GM18520 (cell line): Measurements from ENCODE around the gene AOC3.
A peak's percentile ranks its signal among the peaks of the same experiment; 100 is the strongest.
"Not testable (repeated sequence)": the region's sequence is repeated elsewhere in the genome, so short reads cannot be mapped to it uniquely, and the experiment has no call there.

Experiments
- ATAC-seq: cut with Tn5 transposase; IDR thresholded peaks from one replicate; pipeline ENCODE4 v1.9.1; 2021; ENCODE audit not compliant: unreplicated experiment

The AOC3 gene

DNA sequence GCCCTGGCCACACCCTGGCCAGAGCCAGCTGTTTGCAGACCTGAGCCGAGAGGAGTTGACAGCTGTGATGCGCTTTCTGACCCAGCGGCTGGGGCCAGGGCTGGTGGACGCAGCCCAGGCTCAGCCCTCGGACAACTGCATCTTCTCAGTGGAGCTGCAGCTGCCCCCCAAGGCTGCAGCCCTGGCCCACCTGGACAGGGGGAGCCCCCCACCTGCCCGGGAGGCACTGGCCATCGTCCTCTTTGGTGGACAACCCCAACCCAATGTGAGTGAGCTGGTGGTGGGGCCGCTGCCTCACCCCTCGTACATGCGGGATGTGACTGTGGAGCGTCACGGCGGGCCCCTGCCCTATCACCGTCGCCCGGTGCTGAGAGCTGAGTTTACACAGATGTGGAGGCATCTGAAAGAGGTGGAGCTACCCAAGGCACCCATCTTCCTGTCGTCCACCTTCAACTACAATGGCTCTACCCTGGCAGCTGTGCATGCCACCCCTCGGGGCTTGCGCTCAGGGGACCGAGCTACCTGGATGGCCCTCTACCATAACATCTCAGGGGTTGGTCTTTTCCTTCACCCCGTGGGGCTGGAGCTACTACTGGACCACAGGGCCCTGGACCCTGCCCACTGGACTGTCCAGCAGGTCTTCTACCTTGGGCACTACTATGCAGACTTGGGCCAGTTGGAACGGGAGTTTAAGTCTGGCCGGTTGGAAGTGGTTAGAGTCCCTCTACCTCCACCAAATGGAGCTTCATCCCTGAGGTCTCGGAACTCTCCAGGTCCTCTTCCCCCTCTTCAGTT, 6.0 kb upstream of the AOC3 start:
- ATAC-seq, result no peak

DNA sequence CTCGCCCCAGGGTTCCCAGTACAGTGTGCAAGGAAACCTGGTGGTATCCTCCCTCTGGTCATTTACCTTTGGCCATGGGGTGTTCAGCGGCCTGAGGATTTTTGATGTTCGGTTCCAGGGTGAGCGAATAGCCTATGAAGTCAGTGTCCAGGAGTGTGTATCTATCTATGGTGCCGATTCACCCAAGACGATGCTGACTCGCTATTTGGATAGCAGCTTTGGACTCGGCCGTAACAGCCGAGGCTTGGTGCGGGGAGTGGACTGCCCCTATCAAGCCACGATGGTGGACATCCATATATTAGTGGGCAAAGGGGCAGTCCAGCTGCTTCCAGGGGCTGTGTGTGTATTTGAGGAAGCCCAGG, 5.5 kb upstream of the AOC3 start:
- ATAC-seq, result no peak

DNA sequence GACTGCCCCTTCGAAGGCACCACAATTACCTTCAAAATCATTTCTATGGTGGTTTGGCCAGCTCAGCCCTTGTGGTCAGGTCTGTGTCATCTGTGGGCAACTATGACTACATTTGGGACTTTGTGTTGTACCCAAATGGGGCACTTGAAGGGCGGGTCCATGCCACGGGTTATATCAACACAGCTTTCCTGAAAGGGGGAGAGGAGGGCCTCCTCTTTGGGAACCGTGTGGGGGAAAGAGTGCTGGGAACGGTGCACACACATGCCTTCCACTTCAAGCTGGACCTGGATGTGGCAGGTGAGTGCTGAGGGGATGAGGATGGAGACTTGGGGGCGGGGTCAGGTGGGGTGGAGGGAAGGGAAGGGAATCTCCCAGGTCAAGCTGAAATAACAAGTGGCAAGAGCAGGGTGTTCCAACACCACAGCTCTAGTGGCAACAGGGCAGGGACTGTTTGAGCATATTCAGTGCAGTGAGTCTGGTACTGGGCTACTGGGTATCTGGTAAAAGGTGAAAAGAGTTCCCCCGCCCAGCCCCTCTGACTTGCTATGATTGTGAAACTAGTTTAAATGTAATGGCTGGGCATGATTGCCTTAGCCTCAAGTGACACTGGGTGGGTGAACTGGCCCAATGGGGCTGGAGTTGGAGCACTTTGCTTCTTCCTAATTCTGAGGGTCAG, 4.9 kb upstream of the AOC3 start:
- peak; percentile 36 for ATAC-seq

DNA sequence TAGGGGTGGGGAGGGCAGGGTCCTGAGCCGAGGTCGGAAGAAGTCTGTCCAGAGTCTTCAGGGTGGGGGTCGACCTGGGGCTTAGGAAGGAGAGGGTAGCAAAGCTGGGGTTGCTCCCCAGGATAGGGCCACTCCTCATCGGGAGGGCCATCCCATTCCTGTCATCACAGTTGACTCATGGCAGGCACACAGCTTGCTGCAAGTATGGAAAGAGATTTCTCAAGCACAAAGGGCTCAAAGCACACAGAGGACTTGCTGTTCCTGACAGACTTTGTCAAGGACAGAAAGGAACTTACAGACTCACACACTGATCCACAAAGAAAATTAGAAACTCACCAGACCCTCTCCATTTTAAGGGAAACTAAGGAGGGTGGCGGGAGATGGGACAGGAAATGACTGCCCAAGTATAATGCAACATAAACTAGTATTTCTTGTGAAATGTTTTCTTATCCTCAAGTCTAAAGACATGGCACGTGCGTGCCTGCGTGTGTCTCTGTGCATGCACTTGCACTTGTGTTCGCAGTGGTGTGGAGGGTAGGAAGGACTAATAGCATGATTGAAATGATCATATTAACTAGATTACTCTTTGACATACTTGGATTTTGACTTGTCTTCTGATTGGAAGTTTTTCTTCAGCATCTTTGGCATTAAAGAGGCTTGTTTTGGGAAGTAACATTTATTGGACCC, 4.3 kb upstream of the AOC3 start:
- no peak for ATAC-seq

DNA sequence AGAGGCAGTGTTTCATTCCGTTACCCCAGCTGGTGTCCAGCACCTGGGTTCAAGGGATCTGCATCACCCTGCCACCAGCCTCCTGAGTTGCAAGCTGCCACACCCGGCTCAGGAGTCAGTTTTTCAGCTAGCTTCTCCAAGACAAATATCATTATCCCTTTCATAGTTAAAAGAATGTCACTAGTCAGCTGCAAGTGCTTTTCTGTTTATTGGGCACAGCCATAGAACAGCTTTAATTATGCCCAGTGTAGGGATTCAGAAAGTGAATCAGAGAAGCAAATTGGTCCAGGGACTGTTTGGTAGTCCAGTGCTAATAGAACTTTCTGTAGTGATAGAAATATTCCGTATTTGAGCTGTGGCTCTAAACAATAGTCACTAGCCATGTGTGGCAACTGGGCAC, 2.9 kb upstream of the AOC3 start:
- ATAC-seq, result no peak

DNA sequence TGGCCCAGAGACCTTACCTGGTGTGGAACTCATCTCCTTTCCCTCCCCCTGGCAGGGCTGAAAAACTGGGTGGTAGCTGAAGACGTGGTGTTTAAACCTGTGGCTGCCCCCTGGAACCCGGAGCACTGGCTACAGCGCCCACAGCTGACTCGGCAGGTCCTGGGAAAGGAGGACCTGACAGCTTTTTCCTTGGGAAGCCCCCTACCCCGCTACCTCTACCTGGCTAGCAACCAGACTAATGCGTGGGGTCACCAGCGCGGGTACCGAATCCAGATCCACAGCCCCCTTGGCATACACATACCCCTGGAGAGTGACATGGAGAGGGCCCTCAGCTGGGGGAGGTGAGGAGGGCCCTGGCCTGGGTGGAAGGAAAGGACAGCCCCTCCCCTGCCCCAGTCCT, 2.0 kb upstream of the AOC3 start:
- ATAC-seq, result no peak

DNA sequence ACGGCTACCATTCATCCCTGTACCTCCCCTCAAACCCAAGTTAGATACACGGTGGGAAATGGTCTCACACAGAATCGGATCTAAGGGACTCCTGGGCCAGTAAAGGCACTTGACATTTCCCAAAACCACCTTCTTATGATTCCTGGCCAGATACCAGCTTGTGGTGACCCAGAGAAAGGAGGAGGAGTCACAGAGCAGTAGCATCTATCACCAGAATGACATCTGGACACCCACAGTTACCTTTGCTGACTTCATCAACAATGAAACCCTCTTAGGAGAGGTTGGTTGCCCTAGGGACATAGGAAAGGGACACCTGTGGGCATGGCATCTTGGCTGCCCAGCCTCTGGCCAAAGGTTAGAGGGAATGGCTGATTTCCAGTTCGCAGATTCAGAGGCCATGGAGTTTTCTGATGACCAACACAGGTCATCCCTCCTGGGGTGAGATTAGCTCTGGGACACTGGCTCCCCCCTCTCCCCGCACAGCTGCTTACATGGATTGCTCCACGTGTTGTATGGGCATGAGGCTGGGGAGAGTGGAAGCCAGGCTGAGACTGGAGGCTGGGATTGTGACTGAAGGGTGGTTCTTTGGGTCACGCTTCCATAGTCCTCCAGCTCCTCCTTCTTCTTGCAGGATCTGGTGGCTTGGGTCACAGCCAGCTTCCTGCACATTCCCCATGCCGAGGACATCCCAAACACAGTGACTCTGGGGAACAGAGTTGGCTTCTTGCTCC, 1.4 kb upstream of the AOC3 start:
- ATAC-seq, result no peak

DNA sequence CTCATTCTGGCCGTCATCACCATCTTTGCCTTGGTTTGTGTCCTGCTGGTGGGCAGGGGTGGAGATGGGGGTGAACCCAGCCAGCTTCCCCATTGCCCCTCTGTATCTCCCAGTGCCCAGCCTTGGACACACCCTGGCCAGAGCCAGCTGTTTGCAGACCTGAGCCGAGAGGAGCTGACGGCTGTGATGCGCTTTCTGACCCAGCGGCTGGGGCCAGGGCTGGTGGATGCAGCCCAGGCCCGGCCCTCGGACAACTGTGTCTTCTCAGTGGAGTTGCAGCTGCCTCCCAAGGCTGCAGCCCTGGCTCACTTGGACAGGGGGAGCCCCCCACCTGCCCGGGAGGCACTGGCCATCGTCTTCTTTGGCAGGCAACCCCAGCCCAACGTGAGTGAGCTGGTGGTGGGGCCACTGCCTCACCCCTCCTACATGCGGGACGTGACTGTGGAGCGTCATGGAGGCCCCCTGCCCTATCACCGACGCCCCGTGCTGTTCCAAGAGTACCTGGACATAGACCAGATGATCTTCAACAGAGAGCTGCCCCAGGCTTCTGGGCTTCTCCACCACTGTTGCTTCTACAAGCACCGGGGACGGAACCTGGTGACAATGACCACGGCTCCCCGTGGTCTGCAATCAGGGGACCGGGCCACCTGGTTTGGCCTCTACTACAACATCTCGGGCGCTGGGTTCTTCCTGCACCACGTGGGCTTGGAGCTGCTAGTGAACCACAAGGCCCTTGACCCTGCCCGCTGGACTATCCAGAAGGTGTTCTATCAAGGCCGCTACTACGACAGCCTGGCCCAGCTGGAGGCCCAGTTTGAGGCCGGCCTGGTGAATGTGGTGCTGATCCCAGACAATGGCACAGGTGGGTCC, 607 bp downstream of the AOC3 start:
- not testable (repeated sequence) for ATAC-seq

DNA sequence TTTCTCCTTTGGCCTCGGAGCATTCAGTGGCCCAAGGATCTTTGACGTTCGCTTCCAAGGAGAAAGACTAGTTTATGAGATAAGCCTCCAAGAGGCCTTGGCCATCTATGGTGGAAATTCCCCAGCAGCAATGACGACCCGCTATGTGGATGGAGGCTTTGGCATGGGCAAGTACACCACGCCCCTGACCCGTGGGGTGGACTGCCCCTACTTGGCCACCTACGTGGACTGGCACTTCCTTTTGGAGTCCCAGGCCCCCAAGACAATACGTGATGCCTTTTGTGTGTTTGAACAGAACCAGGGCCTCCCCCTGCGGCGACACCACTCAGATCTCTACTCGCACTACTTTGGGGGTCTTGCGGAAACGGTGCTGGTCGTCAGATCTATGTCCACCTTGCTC, 1.4 kb downstream of the AOC3 start:
- ATAC-seq, result no peak

DNA sequence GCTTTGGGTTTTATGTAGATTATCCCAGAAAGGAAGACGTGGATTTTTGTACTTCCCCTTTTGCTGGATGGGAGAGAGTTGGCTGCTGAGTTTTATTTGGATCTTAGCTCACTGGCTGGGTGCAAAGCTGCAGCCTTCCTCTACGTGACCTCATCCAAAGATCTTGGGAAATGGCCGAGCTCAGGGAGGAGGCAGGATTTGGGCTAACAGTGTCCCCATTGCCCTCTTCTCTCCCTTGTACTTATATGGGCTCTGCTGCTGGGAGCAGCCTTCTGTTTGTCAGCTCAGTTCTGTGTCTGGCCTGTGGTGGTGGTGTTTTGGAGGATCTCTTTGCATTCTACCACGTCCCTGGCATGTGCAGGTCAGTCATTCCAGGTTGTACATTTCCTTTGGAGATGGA, 2.0 kb downstream of the AOC3 start:
- ATAC-seq, result no peak

DNA sequence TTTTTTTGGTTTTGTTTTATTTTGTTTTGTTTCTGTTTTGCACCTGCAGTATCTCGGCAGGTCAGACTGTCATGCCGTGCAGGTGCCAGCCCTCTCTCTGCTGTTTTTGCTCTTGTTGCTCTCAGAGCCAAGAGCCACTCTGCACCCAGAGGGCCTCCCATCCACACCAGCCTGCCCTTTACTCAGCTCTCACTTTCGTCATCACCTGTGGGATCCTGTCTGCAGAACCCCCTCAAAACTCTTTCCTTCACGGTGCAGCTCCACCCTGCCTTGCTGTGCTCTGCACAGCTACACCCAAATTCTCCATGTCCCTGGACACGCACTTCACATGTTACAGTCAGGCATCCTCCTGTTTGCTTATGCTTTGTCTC, 2.6 kb downstream of the AOC3 start:
- ATAC-seq, result no peak

DNA sequence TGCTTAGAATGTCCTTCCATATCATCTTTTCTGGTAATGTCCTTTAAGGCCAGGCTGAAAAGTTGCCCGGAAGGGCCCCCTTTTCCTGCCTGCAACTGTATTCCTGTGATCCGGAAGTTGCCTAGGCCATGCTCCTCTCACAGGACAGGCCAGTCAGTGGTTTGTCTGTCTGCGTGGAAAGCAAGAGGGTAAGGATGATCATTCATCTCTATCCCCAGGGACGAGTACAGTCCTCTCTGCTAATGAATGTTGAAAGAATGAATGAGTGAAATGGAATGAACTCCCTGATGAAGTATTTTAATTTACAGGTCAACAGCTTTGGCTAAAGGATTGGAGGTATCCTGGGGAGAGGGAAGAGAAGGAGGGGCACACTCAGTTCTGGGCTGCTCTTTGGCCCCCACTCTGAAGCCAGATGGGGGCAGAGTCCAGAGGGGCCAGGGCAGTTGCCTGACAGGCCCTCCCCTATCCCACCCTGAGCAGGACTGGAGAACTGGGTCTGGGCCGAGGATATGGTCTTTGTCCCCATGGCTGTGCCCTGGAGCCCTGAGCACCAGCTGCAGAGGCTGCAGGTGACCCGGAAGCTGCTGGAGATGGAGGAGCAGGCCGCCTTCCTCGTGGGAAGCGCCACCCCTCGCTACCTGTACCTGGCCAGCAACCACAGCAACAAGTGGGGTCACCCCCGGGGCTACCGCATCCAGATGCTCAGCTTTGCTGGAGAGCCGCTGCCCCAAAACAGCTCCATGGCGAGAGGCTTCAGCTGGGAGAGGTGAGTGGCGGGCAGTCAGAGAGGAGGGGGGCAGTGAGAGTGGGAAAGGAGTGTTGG, 3.2 kb downstream of the AOC3 start:
- ATAC-seq, result no peak

DNA sequence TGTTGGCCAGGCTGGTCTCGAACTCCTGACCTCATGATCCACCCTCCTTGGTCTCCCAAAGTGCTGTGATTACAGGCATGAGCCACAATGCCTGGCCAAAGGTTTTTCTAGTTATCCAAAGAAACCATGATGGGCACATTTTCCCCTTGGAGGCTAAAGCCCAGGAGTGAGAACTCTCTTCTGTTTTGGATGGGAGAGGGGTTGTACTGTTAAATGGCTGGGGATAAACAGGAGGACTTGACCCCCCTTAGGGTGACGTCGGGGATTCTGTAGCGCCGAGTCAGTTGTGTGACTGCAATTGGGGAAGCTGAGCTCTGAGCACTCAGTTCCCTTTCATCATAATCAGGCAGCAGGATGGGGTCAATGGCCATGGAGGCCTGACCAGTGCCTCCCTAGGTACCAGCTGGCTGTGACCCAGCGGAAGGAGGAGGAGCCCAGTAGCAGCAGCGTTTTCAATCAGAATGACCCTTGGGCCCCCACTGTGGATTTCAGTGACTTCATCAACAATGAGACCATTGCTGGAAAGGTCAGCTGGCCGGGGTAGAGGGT, 4.1 kb downstream of the AOC3 start:
- no peak for ATAC-seq

DNA sequence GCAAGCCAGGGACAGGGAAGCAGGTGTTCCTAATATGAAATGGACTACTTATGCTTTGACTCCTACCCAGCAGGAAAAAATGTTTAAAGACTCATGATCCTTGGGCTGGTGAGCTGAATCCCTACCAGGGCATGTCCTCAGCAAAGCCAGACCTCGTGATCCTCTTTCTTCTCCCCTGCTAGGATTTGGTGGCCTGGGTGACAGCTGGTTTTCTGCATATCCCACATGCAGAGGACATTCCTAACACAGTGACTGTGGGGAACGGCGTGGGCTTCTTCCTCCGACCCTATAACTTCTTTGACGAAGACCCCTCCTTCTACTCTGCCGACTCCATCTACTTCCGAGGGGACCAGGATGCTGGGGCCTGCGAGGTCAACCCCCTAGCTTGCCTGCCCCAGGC, 5.1 kb downstream of the AOC3 start:
- ATAC-seq, result not testable (repeated sequence)

DNA sequence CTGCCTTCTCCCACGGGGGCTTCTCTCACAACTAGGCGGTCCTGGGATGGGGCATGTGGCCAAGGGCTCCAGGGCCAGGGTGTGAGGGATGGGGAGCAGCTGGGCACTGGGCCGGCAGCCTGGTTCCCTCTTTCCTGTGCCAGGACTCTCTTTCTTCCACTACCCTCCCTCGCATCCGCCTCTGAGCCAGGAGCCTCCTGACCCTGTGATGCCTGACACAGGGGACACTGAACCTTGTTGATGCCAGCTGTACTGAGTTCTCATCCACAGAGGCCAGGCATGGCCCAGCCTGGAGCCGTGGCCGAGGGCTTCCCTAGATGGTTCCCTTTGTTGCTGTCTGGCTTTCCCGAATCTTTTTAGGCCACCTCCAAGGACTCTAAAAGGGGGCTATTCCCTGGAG, 5.5 kb downstream of the AOC3 start:
- not testable (repeated sequence) for ATAC-seq

DNA sequence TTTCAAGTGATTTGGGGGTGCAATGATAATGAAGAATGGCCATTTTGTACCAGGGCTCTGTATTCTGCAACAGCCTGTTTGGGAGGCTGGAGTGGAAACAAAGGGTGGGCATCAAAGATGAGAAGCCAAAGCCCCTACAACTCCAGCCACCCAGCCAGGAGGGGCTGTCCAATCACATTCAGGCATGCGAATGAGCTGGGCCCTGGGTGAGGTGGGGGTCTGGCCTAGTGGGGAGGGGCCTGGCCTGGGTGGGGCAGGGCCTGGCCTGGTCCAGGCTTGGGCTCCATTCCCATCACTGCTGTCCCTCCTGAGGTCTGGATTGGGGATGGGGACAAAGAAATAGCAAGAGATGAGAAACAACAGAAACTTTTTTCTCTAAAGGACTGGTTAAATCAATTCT, 6.4 kb downstream of the AOC3 start:
- ATAC-seq, result no peak

DNA sequence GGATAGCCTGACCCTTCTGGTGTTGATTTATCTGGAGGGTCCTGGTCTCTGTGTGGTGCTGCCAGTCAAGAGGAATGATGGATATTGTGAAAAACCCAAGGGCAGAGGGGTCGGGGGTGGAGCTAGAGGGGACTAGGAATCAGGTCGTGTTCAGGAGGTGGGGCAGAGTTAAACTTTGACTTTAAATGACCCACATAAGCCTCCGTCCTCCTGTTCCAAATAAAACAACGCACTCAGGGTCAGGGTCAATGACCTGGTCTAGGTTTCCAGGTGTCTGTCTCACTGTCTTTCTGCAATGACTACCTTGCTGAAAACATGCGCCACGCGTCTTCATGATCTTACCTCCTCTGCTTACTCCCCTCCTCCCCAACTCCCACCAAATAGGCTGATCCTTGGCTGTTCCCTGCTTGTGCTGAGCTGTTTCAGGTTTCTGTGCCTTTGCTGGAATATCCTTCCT, 14.7 kb downstream of the AOC3 start:
- ATAC-seq, result no peak

DNA sequence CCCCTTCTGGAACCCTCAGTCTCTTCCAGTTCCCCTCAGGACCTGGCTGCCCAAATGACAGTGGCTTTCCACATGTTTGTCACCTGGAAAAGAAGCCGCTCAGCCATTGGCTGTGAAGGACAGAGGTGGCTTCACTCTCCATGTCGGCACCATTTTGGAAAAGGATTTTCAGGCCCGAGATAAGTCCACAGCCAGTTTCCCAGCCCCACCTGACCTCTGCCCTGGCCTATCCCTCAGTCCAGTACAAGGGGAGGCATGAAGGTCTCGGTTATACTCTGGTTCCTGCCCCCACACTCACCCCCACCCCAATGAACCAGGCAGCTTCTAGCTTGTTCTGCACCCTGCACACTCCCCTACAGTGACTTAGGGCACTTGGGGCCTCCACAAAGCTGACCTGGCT, 15.2 kb downstream of the AOC3 start:
- ATAC-seq, result no peak
